DND-41 (cell line): ENCODE data around the gene PACS1.
A peak's percentile ranks its signal among the peaks of the same experiment; 100 is the strongest.

Experiments used
- CTCF ChIP-seq: IDR thresholded peaks from 2 replicates; pipeline ENCODE4 v1.5.1; 2012; ENCODE audit warnings: borderline replicate concordance, low read length, moderate library complexity, mild to moderate bottlenecking; ENCODE audit not compliant: poor library complexity, severe bottlenecking; ENCODE audit errors: extremely low read depth
- EZH2 ChIP-seq: IDR thresholded peaks from 3 replicates; pipeline ENCODE4 v1.6.1; 2012; ENCODE audit warnings: borderline replicate concordance, low read depth, mild to moderate bottlenecking, moderate library complexity, low read length, inconsistent platforms; ENCODE audit not compliant: severe bottlenecking

- peak; percentile 5 for TF ChIP-seq CTCF
- no peak for TF ChIP-seq EZH2
Observed at GRCh38 chr11:66268244-66268951, 198.3 kb downstream of the PACS1 start, which contains the start of gene RAB1B.
